ENCODE measurements around the gene GRB10.

DNA sequence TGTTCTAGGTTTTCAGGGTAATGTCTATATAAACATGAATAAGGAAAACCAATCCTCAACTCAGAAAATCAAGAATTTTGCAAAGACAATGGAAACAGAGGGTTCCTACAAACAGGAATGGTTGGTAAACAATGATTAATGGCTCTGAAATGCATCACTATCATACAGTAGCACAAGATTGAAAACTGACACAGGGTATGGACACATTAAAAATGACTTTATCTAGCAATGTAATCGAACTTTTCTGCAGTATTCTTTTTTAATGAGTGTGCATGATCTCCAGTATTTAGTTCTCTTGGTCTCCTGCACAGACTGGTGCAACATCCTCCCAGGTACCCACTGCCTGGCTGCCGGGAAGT lies 15.9 kb downstream of the GRB10 start:
- TF ChIP-seq, protein P1, sequence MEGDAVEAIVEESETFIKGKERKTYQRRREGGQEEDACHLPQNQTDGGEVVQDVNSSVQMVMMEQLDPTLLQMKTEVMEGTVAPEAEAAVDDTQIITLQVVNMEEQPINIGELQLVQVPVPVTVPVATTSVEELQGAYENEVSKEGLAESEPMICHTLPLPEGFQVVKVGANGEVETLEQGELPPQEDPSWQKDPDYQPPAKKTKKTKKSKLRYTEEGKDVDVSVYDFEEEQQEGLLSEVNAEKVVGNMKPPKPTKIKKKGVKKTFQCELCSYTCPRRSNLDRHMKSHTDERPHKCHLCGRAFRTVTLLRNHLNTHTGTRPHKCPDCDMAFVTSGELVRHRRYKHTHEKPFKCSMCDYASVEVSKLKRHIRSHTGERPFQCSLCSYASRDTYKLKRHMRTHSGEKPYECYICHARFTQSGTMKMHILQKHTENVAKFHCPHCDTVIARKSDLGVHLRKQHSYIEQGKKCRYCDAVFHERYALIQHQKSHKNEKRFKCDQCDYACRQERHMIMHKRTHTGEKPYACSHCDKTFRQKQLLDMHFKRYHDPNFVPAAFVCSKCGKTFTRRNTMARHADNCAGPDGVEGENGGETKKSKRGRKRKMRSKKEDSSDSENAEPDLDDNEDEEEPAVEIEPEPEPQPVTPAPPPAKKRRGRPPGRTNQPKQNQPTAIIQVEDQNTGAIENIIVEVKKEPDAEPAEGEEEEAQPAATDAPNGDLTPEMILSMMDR (IDR thresholded peaks at IDR 0.05) = no peak
- no peak for TF ChIP-seq POLR2A (IDR thresholded peaks at IDR 0.05)

Data from testis (tissue), 2 donors.